ENCODE data around the gene CCN6.
"Not testable (repeated sequence)": the region's sequence is repeated elsewhere in the genome, so short reads cannot be mapped to it uniquely, and the experiment has no call there.

CCN6 gene

DNA sequence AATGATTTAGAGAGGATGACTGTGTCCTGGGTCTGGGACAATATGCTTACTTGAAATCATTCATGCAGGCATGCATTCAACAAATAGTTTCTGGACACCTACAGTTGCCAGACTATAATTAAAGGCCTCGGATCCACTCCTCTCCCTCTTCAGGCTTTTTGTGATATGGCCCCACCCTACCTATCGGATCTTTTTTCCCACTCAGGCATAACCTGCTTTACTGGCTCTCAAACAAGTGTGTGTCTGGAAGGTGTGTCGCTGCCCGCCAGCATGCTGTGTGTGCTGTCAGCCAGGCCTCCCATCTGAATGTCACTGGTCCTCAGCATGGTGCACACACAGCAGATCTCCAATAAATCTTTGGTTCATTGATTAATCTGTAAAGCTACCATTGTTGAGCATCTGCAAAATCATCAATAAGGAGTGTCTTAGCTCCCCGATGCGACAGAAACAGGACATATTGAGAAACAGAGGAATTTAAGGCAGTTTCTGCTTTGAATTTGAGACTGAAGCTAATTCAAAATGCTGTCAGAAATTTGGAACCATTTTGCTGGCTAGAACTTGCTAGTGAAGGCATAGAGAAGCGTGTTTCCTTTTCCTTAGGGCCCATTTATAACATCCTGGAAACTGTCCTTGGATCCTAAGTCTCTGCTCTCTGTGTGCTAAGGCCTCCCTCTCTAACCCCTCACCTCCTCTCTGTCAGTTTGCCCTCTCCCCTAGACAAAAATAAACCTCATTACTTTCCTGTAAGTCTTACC is 23.5 kb upstream of the CCN6 start:
- DNase-seq (ENCODE audit: low read depth): no peak

GRCh38 chr6:112030961-112031660 is 22.8 kb upstream of the CCN6 start:
- no peak for DNase-seq (ENCODE audit: low read depth)

DNA sequence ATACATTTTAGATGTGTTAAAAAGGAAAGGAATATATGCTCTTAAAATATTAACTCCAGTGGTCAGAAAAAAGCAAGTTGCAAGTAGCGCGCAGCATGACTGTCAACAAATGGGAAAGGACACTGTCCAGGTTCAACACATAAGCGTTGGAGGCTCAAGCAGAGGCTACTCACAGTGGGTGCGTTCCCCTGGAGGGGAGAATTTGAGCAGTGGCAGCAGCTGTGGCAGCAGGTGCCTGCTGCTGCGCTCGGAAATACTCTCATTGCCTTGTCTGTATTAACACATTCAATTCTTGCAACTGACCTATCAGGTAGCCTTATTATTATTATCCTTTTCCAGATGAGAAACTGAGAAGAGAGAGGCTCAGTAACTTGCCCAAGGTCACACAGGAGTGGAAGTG is 21.9 kb upstream of the CCN6 start:
- no peak for DNase-seq (ENCODE audit: low read depth)

DNA sequence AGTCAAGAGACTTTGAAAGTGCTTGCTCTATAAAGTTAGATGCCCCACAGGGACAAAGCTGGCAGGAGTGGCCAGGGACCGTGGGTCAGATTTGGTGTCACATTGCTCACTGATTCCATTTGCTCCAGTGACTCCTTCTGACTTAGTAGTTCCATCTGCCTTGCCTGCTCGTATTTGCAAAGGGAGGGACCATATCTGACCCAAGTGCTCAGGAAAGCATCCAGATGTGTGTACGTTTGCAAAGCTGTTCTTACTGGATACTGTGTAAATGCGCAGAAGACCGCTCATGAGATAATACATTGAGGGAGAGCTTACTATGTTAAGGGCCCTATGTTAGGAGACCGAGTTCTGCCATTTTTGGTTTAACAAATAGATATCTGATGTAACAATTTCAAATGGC is 21.2 kb upstream of the CCN6 start:
- DNase-seq (ENCODE audit: low read depth): no peak

DNA sequence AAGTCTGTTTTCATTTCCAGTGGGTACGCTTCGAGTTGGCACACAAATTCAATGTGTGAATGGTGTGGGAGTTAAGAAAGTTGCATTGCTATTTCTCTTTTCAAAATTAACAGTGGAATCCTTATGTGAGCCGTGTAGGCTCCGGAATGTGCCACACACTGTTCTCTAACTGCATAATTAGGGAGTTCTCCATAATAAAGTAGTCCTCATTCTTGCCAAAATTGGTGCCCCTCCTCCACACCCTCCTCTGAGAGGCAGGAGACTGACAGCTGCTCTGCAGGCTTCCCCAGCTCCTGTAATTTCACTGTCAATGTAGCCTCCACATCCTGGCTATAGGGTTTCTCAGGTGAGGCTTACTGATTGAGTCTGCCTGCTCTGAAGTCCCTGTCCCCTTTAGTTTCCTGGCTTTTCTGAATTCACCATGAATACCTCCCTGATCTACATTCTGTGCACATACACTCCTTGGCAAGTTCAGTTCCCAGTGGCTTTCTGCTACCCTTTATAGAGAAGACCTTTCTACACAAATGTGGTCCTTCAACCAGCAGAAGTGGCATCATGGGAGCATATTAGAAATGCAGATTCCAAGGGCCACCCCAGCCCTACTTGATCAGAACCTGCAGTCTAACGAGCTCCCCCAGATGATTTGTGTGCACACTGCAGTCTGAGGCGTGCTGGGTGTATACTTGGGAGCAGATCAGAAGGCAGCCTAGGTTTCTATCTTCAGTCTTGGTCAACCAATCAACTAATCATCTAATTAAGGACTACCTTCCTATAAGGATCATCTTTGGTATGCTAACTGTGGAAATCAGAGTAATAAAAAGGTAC is 19.9 kb upstream of the CCN6 start:
- DNase-seq (ENCODE audit: low read depth): no peak

DNA sequence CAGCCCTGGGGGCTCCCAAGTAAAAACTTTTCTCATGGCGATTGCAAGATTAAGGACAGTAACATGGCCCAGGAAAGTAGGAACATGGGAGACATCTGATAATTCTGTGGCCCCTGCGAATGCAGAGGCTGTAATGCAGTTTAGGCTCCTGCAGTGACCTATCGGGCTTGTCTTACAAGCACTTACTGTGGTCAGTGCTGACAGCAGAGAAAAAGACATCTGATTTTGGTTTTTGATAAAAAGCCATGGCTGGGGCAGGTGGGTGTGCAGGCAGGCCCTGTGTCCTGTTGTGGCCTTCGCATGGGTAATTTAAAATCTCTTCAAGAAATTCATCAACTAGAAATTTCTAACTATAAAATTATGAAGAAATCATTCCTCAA is 19.3 kb upstream of the CCN6 start:
- DNase-seq (ENCODE audit: low read depth): no peak

- DNase-seq (ENCODE audit: low read depth): no peak
These were observed 17.7 kb upstream of the CCN6 start for GRCh38 chr6:112036088-112036637.

GRCh38 chr6:112037783-112038216 is 16.1 kb upstream of the CCN6 start:
- no peak for DNase-seq (ENCODE audit: low read depth)

DNA sequence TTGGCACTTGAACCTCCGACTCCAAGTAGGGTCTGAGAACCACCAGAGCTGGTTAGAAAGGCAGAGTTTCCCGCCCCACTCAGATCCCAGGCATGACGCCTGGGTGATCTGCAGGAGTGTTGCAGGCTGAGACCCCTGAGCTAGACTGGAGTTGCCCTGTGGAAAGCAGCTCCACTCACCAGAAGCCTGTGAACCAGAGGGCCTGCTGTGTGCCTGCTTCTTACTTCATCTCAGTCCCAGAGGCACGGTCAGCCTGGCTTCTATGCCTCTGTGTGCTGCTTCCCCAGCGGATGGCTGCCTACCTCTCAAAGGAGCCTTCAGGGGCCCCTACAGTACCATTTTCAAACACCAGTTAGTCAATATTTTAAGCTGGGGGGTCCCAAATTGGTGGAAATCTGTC is 15.6 kb upstream of the CCN6 start:
- no peak for DNase-seq (ENCODE audit: low read depth)

DNA sequence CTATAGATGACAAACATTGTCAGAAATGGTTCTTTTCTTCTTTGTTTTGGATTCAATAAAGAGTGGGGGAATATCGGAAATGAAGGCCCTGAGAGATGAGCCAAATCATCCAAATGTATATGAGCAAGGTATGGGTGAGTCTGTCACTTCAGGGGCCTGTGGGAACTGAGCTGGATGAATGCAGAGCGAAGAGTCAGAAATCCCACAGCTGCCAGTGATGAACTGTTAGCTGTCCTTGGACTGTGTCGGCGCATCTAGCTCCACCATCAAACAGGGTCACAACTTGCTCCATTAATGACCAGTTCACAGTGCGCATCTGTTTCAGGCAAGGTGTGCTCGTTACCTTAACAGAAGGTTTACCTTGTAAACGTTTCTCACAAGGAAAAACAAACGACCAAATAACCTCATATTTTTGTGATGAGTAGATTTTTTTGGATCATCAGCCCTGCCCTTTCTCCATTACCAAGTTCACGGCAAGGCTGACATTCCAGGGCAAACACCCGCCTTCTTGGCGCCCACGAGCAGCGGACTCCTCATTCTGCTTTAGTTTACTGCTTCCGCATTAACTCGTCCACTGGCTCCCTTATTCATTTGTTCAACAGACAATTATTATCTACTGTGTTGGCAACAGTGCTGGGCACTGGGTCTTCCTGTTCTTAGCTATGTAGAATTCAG is 15.0 kb upstream of the CCN6 start:
- DNase-seq (ENCODE audit: low read depth): no peak

GRCh38 chr6:112039431-112039770 is 14.5 kb upstream of the CCN6 start:
- no peak for DNase-seq (ENCODE audit: low read depth)

DNA sequence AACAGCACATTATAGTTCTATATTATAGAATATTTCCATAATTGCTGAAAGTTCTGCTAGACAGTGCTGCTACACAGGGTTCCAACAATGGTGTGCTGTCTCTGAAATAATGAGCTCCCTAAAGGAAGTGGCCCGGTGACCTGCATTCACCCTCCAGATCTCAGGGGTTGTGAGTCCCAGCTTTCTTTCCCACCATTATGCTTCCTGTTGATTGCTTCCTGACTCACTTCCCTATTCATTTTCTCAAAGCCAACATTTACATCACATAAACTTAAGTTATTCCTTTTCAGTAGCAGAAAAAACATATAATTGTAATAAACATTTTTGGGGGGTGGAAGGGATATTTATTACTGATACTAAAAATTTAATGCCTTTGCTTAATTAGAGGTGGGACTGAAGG is 12.9 kb upstream of the CCN6 start:
- no peak for DNase-seq (ENCODE audit: low read depth)

- DNase-seq (ENCODE audit: low read depth): no peak
These were observed 12.4 kb upstream of the CCN6 start for GRCh38 chr6:112041535-112041934.

DNA sequence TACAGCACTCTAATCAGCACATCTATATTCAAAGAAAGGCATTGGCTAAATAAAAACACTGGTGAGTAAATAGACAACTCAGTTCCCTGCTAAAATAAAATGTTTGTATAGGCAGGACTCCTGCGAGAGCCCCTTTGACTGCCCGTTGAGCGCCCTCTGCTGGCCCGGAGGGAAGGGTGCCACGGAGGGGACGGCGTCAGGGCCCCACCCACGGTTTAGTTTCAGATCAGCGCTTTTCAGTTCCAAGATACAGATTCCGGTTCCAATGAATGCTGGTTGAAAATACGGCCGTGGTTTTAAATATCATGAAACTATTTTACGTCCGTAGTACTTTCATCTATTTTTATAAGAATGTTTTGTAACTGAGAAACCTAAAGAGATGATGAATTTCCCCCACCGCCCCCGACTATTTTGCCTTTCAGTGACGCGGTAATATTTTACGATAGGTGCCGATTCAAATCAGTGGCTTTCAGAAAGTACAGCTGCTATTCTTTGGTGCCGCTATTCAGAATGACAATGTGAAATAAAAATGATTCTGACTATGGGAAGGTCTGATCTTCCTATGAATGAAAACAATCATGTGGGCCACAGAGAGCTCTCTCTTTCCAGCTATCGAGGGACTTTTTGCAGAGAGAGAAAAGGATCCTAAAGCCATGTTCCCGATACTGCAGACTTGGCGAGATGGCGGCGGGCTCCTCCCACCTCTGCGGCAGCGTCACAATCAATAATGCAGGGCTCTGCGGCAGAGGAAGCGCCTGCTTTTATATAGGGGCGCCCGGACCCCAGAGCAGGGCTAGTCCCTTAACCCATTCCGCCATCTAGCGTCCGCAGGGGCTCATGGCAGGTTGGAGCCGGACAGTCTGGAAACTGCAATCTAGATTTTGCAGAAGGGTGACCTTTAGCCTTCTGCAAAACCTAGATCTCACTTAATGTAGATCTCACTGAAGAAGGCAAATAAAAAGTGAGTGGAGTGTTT is 10.6 kb upstream of the CCN6 start:
- DNase-seq (ENCODE audit: low read depth): peak; percentile 87

- no peak for DNase-seq (ENCODE audit: low read depth)
These were observed 9.7 kb upstream of the CCN6 start for GRCh38 chr6:112044196-112044595.

- DNase-seq (ENCODE audit: low read depth): no peak
These were observed 9.0 kb upstream of the CCN6 start for GRCh38 chr6:112044856-112045255.

DNA sequence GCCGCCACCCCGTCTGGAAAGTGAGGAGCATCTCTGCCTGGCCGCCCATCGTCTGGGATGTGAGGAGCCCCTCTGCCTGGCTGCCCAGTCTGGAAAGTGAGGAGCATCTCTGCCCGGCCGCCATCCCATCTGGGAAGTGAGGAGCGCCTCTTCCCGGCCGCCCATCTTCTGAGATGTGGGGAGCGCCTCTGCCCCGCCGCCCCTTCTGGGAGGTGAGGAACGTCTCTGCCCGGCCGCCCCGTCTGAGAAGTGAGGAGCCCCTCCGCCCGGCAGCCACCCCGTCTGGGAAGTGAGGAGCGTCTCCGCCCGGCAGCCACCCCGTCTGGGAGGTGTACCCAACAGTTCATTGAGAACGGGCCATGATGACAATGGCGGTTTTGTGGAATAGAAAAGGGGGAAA is 6.4 kb upstream of the CCN6 start:
- DNase-seq (ENCODE audit: low read depth): not testable (repeated sequence)

- DNase-seq (ENCODE audit: low read depth): no peak
These were observed 4.7 kb upstream of the CCN6 start for GRCh38 chr6:112049026-112049799.

DNA sequence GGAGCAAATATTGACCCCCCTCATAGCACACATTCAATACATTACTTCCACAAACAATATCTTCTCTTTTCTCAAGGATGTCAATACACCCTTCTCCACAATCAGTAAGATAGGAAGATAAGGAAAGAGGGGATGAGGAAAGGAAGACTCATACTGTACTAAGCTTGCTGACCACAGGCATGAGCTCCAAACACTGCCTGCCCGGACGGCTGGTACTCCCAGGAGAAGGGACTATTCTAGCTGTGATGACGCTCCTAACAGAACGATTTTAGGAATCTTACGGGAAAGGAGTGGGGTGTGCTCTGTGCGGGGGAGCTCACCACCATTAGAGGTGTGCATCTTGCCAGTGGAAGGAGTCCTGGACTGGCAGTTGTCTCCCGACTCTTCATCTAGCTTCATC is 3.9 kb upstream of the CCN6 start:
- no peak for DNase-seq (ENCODE audit: low read depth)

GRCh38 chr6:112050429-112050828 is 3.5 kb upstream of the CCN6 start:
- no peak for DNase-seq (ENCODE audit: low read depth)
